Measurements from ENCODE around the gene MEIOSIN. TPM values are rescaled to one million over a fixed set of nuclear protein-coding genes. Genes with fewer than 3 reads are reported as not detected.

MEIOSIN gene
- total and polyA plus RNA-seq, 2 donors: not detected

DNA sequence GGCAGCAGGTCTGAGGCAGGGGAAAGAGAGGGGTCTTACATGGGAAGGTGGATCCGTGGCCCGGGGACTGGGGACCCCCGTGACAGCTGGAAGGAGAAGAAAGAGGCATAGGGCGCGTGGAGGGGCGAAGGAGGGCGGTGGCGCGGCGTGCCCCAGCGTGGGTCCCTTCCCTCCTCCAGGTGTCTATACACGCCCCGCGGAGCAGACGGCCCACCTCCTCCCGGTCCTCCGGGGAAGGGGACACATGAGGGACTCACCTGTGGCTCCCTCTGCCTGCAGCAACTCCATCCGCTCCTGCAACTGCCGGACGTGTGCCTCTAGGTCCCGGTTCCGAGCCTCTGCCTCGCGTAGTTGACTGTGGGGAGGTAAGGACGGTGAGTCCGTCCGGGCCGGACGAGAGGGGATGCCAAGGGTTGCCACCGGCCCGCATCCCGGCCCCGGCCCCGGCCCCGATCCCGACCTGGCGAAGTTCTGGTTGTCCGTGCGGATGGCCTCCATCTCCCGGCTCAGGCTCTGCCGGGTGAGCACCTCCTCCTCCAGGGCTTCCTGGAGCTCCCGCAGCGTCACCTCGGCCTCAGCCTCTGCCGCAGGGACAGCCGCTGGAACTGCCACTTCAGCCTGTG lies 38.2 kb downstream of the MEIOSIN start:
- DNase-seq (ENCODE audit: extremely low spot score): no peak
- H3K4me1 ChIP-seq (ENCODE audit: insufficient read depth): no peaks in the 10 kb centered on the region
- H3K36me3 ChIP-seq (ENCODE audit: insufficient read depth): no peaks in the 10 kb centered on the region
- H3K27ac ChIP-seq (ENCODE audit: low read depth): peak overlapping the region; percentile 82
- WGBS: 80% methylated on average over 46 of the region's 46 CpGs
- no peak overlapping the region for H3K4me3 ChIP-seq (ENCODE audit: low read depth, low read length)

DNA sequence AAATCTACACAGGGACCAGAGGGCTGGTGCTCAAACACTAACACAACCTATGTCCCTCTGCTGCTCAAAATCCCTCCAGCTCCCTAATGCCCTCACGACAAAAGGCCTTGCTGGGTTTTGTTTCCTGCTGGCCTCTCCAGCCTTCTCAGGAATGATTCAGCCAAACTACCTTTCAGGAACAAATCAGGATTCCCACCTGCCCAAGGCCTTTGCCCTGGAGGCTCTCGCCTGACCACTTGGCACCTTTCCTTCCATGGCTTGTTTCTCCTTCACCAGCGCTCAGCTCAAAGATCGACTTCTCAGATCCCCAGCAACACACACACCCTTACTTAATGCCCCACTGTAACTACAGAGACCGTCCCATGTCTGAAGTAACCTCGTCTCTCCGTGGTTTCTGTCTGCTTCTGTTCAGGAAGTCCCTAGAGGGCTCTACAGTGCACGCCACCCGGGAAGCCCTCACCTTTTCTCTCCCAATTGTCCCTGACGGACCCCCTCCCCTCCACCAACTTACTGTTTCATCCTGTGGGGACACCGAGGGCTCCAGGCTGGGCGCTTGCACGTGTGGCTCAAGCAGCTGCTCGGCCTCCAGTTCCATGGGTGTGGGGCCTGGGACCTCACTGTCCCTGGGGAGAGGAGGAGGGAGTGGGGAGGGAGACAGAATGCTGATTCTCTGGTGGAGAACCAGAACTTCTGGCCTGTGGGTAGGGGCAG lies 39.0 kb downstream of the MEIOSIN start:
- Histone ChIP-seq H3K27ac (ENCODE audit: low read depth) (no peak overlapping the region), H3K4me1 (ENCODE audit: insufficient read depth) (no peaks in the 10 kb centered on the region), H3K36me3 (ENCODE audit: insufficient read depth) (no peaks in the 10 kb centered on the region), H3K4me3 (ENCODE audit: low read depth, low read length) (no peak overlapping the region)
- no peak for DNase-seq (ENCODE audit: extremely low spot score)
- WGBS: 77% methylated on average over 14 of the region's 14 CpGs

DNA sequence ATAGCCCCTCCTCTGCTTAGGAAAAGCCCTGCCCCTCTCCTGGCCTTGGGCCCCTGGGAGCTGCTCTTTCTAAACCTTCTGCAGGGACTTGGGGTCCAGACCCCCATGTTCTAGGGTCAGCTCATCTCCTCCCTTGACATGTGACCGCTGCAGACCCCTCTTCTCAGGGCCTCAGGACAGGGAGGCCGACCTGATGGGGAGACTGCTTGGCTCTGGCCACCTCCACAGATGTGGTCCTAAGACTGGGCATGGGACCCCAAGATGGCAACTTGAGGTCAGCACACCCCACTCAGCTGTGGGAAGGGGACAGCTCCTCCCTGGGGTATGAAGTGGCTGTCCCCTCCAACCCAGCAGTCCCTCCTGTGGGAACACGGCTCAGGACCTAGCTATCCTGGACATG lies 39.7 kb downstream of the MEIOSIN start:
- H3K36me3 ChIP-seq (ENCODE audit: insufficient read depth): no peaks in the 10 kb centered on the region
- DNase-seq (ENCODE audit: extremely low spot score): no peak
- H3K27ac ChIP-seq (ENCODE audit: low read depth): no peak overlapping the region
- H3K4me3 ChIP-seq (ENCODE audit: low read depth, low read length): no peak overlapping the region
- H3K4me1 ChIP-seq (ENCODE audit: insufficient read depth): no peaks in the 10 kb centered on the region
- whole genome bisulfite sequencing: 85% methylated on average over 3 of the region's 3 CpGs

DNA sequence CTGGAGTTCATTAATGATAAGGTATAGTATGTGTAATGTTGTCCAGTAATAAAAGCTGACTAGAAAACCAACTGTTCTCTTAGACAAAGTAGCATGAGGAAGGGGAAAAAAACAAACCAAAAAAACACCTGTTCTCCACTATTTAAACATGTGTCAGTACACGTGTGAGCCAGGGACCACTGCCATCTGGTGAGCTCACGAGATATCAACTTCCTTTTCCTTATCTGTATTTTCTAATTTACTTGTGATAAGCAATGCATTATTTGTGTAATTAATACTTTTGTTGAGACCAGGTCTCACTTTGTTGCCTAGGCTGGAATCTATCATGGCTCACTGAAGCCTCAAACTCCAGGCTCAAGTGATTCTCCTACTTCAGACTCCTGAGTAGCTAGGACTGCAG lies 40.1 kb downstream of the MEIOSIN start:
- Histone ChIP-seq H3K36me3 (ENCODE audit: insufficient read depth) (no peaks in the 10 kb centered on the region), H3K4me3 (ENCODE audit: low read depth, low read length) (no peak overlapping the region), H3K27ac (ENCODE audit: low read depth) (no peak overlapping the region), H3K4me1 (ENCODE audit: insufficient read depth) (no peaks in the 10 kb centered on the region)
- no peak for DNase-seq (ENCODE audit: extremely low spot score)
- 32% methylated on average over 2 of the region's 2 CpGs for WGBS

DNA sequence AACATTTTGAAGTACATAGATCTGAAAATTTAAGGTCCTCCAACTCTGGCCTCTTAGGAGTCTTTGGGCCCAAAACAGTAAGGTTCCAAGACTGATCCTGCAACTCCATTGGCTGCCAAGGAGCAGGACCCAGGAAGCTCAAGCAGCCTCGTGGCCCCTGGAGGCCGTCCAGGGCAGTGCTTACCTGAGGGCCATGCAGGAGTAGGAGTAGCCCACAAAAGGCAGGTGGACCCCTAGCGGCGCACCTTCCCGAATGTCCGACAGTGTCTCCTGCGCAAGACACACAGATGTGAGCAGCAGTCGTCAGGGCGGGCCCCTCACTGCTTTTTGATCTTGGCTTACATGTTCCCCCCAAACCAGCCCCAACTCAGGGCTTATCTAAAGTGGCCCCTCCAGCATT lies 41.5 kb downstream of the MEIOSIN start:
- WGBS: 79% methylated on average over 9 of the region's 9 CpGs
- DNase-seq (ENCODE audit: extremely low spot score): no peak
- Histone ChIP-seq H3K36me3 (ENCODE audit: insufficient read depth) (no peaks in the 10 kb centered on the region), H3K4me3 (ENCODE audit: low read depth, low read length) (no peak overlapping the region), H3K4me1 (ENCODE audit: insufficient read depth) (no peaks in the 10 kb centered on the region), H3K27ac (ENCODE audit: low read depth) (no peak overlapping the region)

DNA sequence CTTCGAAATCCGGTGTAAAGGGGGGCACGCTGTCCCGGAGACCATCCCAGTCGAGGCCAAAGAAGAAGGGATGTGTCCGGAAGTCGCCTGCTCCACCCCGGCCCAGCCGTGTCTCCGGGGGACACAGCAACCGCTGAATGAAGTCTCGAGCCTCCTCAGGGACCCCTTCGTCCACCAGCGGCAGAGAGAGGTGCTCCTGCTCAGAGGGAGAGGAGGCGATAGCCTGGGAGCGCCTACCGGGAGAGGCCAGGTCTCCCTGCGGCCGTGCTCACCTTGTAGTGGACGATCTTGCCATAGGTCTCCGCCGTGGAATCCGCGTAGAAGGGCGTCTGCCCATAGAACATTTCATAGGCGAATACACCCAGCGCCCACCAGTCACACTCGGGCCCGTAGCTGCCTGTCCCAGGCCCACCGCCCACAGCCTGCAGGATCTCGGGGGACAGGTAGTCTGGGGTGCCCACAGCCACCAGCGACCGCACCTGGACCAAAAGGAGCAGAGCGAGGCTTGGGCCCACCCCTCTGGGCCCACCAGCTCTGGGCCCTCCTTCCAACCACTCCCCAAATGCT lies 44.2 kb downstream of the MEIOSIN start:
- Histone ChIP-seq H3K36me3 (ENCODE audit: insufficient read depth) (no peaks in the 10 kb centered on the region), H3K27ac (ENCODE audit: low read depth) (no peak overlapping the region), H3K4me3 (ENCODE audit: low read depth, low read length) (no peak overlapping the region), H3K4me1 (ENCODE audit: insufficient read depth) (peaks cover 4% of the 10 kb centered on the region)
- DNase-seq (ENCODE audit: extremely low spot score): no peak
- WGBS: 93% methylated on average over 34 of the region's 34 CpGs

DNA sequence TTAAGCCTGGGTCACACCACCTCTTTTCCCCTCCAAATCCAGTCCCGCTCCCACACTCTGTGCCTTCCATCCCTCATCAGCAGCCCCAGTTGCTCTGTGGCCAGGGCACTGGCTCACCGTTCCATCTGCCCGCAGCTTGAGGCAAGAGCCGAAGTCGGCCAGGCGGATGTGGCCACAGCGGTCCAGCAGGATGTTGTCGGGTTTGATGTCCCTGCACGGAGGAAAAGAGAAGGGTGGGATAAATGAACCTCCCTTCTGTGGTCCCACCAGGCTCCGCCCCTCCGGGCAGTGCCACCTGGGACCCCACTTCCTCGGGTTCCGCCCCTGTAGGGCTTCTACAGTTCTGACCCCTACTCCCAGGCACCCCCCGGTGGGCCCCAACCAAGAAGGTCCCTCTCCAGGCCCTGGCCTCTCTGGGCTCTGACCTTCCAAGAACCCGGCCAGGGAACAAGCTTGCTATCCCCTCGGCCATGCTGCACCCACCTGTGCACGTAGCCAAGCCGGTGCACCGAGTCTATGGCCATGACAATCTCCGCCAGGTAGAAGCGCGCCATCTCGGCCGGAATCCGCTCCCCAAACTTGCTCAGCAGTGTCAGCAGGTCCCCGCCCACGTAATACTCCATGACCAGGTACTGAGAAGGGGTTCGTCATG lies 44.9 kb downstream of the MEIOSIN start:
- 92% methylated on average over 28 of the region's 28 CpGs for WGBS
- Histone ChIP-seq H3K36me3 (ENCODE audit: insufficient read depth) (no peaks in the 10 kb centered on the region), H3K4me3 (ENCODE audit: low read depth, low read length) (no peak overlapping the region), H3K27ac (ENCODE audit: low read depth) (no peak overlapping the region), H3K4me1 (ENCODE audit: insufficient read depth) (peaks cover 4% of the 10 kb centered on the region)
- no peak for DNase-seq (ENCODE audit: extremely low spot score)

DNA sequence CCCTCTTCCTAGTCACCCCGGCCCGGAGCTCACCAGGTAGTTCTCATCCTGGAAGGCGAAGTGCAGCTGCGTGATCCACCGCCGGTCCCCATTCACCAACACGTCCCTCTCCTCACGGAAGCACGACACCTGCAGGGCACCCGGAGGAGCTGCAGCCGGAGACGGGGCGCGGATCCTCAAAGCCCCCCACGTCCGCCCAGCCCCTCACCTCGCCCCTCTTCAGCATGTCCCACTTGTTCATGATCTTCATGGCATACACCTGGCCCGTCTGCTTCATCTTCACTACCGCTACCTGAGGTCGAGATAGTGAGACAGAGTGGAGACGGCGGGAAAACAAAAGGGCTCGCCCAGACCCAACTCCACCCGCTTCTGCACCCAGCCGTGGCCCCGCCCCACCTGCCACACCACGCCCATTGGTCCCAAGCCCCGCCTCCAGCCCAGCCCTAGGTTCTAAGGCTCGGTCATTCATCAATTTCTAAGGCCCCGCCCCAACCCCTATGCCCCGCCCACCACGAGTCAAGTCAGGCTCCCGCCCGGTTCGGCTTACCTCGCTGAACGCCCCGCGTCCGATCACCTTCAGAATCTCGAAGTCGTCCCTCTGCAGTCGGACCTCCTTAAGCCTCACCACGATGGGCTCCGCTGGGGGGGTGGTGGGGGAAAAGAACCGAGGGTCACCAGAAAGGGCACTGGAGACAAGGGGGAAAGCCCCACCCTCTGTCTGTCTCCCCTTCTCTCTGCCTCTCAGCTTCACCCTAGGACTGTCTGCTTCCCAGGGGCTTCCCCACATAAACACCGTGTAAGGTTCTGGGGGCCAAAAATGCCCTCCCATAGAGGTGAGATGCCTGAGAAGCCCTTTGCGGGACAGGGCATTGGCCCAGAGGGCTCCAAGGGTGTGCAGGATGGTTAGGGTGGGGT lies 46.2 kb downstream of the MEIOSIN start:
- Histone ChIP-seq H3K27ac (ENCODE audit: low read depth) (no peak overlapping the region), H3K36me3 (ENCODE audit: insufficient read depth) (no peaks in the 10 kb centered on the region), H3K4me3 (ENCODE audit: low read depth, low read length) (no peak overlapping the region), H3K4me1 (ENCODE audit: insufficient read depth) (peaks cover 4% of the 10 kb centered on the region)
- DNase-seq (ENCODE audit: extremely low spot score): no peak
- WGBS: 17% methylated on average over 48 of the region's 48 CpGs

DNA sequence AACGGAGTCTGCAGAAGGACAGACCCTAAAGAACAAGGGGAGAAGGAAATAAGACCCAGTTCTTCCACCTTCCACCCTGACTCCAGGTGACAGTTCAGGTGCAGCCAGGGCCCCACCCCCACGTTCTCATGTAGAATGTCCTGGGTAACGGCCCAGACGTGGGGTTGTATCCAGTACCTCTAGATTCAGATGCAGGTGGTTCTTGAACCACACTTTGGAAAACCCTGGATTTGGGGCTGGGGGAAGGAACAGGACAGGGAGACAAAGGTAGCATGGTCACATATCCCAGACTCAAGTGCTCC lies 46.9 kb downstream of the MEIOSIN start:
- peaks cover 4% of the 10 kb centered on the region for H3K4me1 ChIP-seq (ENCODE audit: insufficient read depth)
- 38% methylated on average over 4 of the region's 4 CpGs for WGBS
- H3K27ac ChIP-seq (ENCODE audit: low read depth): no peak overlapping the region
- H3K4me3 ChIP-seq (ENCODE audit: low read depth, low read length): peak overlapping the region; percentile 44
- no peaks in the 10 kb centered on the region for H3K36me3 ChIP-seq (ENCODE audit: insufficient read depth)
- no peak for DNase-seq (ENCODE audit: extremely low spot score)

DNA sequence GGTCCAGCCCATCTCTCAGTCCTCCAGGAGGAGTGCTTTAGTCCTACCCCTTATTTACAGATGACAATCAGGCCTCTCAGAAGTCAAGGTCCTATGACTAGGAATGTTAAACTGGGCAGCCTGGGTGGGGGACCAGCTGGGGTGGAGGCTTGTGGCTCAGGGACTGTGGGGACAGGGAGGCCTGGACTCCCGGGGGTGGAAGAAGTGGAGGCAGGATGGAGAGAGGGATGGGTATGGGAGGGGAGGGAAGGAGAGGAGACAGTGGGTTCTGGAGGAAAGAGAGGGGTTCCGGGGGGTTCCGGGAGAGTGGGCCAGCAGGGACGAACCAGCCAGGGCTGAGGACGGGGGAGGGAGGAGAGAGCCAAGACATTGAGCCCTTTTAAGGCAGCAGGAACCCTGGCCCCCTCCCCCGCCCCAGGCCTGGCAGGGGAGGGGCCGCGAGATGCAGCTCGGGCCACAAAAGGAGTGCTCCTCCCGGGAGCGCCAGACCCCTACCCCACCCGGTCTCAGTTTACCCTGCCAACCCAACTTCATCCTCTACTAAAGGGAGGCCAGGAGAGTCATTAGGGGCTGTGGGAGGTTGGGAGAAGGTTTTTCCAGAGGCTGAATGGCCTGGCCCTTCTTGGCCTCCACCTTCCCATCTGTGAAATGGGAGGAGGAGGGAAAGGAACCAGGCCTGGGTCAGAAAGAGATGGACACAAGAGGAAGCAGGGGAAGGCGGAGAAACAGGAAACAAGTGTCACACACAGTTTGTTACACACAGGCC lies 47.4 kb downstream of the MEIOSIN start:
- peak overlapping the region; percentile 44 for H3K4me3 ChIP-seq (ENCODE audit: low read depth, low read length)
- H3K27ac ChIP-seq (ENCODE audit: low read depth): no peak overlapping the region
- H3K4me1 ChIP-seq (ENCODE audit: insufficient read depth): peaks cover 4% of the 10 kb centered on the region
- no peak for DNase-seq (ENCODE audit: extremely low spot score)
- no peaks in the 10 kb centered on the region for H3K36me3 ChIP-seq (ENCODE audit: insufficient read depth)
- 15% methylated on average over 13 of the region's 13 CpGs for WGBS

DNA sequence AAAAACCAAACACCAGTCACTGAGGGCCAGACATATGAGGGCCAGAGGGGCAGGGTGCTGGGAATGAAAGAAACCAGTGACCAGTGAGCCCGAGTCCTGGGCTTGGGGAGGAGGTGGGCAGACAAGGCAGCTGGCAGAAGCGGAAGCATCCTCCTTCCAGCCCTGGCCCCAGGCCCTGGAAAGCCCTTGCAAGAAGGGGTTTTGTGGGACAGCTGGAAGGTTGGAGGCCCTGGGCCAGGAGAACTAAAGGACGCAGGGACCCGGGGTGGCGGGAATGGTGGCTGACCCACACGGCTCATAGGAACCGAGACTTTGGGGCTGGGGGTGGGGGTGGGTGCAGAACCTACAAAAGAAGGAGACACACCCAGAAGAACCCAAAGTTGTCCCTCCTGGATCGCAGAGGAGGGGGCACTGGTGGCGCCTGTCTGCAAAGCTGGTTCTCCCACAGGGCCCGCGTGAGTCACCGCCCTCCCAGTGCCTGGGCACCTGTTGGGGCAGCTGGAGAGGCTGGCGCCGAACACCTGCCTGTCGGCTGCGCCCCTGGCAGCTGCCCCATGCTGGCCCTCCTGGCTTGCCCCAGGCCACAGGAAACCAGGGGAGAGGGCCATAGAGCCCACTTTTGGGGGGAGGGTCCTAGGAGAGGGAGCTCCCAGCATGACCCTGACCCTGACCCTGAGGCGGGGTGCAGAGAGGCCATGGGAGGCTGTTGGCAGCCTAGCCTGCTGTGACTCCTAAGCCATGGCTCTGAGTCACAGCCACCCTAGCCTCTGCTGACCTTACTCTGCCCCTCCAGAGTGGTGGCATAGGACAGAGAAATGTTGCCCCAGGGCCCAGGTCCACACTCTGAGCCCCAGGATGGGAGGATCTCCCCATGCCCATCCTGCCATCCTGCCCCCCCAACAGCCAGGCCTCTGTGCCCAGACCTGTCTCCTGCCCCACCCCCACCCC lies 48.2 kb downstream of the MEIOSIN start:
- WGBS: 27% methylated on average over 17 of the region's 17 CpGs
- Histone ChIP-seq H3K4me3 (ENCODE audit: low read depth, low read length) (peak overlapping the region; percentile 44), H3K4me1 (ENCODE audit: insufficient read depth) (peaks cover 4% of the 10 kb centered on the region), H3K36me3 (ENCODE audit: insufficient read depth) (peaks cover 5% of the 10 kb centered on the region), H3K27ac (ENCODE audit: low read depth) (peak overlapping the region; percentile 1)
- no peak for DNase-seq (ENCODE audit: extremely low spot score)

DNA sequence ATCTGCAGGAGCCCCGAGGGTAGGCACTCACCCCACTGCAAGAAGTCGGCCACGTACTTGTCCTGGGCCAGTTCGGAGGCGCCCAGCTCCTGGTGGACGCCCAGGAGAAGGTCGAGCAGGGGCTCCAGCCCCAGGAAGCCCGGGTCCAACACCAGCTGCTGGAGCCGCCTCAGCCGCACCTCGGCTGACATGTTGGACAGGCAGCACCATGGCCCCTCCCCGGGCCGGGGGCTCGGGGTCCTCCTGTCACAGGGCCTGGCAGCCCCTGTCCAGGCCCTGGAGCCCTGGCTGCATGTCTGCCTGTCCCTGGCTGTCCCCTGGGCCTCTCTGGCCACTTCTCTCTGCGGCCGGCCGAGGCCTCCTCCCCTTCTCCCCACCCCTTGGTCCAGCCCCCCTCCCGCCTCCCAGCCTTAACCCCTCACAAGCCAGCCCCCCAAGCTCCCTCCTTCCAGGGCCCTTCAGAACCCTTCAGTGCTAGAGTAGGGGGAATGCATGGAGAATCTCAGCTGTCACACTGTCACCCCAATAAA lies 49.0 kb downstream of the MEIOSIN start, which contains the start of gene DMPK:
DMPK (minus strand) TSS at position 329 of the 530 bp plus-strand sequence; CDS start at position 191, 138 bp downstream.
- 8% methylated on average over 18 of the region's 18 CpGs for WGBS
- DNase-seq (ENCODE audit: extremely low spot score): no peak
- Histone ChIP-seq H3K4me3 (ENCODE audit: low read depth, low read length) (peak within 1 kb of the TSS; percentile 44), H3K36me3 (ENCODE audit: insufficient read depth) (peaks cover 5% of the 10 kb centered on the region), H3K4me1 (ENCODE audit: insufficient read depth) (peaks cover 4% of the 10 kb centered on the region), H3K27ac (ENCODE audit: low read depth) (peak within 1 kb of the TSS; percentile 81)
